ENCODE data around the gene PRKAR1B.

GRCh38 chr7:601036-601594 lies 126.0 kb downstream of the PRKAR1B start:
- TF ChIP-seq CTCF (tag by site-specific recombination; IDR thresholded peaks at IDR 0.05) = no peak
- no peak for TF ChIP-seq ZNF184 (tag by site-specific recombination; IDR thresholded peaks at IDR 0.05)
- no peak for TF ChIP-seq YY1 (tag by site-specific recombination; IDR thresholded peaks at IDR 0.05)
- no peak for TF ChIP-seq ZSCAN30 (tag by site-specific recombination; IDR thresholded peaks at IDR 0.05)
- no peak for TF ChIP-seq ZFP69B (tag by site-specific recombination; IDR thresholded peaks at IDR 0.05)
- TF ChIP-seq ZBTB7A (tag by site-specific recombination; IDR thresholded peaks at IDR 0.05; ENCODE audit: low read depth) = no peak
- TF ChIP-seq ZNF560 (tag by site-specific recombination; IDR thresholded peaks at IDR 0.05; ENCODE audit: borderline replicate concordance) = no peak
- TF ChIP-seq ZNF747 (tag by site-specific recombination; IDR thresholded peaks at IDR 0.05) = no peak
